AG09319 (cell line): ENCODE measurements around the gene SSTR1.

ENCODE experiments used
- DNase-seq: peaks from one replicate; pipeline ENCODE4 v3.0.0-alpha.2; 2010; ENCODE audit warnings: low read depth; ENCODE audit errors: extremely low read depth
- TF ChIP-seq, protein P1 (sequence below): IDR thresholded peaks from 2 replicates; pipeline ENCODE4 v1.5.1; 2011; ENCODE audit warnings: low read depth, mild to moderate bottlenecking, inconsistent platforms, low read length, moderate library complexity

SSTR1 gene

GRCh38 chr14:38197784-38198335, 9.8 kb upstream of the SSTR1 start:
- TF ChIP-seq, protein P1, sequence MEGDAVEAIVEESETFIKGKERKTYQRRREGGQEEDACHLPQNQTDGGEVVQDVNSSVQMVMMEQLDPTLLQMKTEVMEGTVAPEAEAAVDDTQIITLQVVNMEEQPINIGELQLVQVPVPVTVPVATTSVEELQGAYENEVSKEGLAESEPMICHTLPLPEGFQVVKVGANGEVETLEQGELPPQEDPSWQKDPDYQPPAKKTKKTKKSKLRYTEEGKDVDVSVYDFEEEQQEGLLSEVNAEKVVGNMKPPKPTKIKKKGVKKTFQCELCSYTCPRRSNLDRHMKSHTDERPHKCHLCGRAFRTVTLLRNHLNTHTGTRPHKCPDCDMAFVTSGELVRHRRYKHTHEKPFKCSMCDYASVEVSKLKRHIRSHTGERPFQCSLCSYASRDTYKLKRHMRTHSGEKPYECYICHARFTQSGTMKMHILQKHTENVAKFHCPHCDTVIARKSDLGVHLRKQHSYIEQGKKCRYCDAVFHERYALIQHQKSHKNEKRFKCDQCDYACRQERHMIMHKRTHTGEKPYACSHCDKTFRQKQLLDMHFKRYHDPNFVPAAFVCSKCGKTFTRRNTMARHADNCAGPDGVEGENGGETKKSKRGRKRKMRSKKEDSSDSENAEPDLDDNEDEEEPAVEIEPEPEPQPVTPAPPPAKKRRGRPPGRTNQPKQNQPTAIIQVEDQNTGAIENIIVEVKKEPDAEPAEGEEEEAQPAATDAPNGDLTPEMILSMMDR, result no peak
- DNase-seq, result no peak

DNA sequence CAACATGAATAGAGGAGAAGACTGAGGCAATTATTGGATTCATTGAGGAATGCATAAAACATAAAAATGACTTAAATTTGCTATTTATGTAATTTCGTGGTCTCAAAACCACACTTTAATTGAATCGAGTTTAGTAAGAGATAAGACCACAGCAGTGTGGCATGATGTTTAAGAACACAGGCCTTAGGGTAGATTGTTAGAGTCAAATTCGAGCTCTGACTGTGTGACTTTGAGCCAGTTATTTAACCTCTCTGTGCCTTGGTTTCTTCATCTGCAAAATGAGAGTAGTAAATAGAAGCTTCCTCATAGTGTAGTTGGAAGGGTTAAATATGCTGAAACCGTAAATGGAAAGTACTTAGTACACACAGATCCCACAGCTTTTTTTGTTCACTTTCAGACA, 9.3 kb upstream of the SSTR1 start:
- no peak for DNase-seq
- TF ChIP-seq, protein P1, result no peak

DNA sequence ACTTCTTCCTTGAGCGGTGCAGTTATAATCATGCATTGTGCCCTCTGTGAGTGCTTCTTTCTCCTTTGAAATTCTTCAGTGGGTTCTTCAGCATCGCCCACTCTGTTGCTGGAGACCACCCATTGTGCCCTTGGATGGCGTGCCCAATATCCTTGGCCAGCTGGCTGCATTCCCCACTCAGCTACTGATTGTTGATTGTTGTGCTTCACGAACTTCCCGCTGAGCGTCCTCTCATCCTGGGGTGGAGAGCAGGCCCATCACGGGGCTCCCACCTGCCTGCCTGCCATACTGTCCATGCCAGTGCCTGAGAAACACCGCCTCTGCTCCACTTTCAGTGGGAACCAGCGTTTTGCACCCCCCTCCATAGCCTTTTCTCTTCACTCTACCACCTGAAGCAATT, 8.6 kb upstream of the SSTR1 start:
- no peak for DNase-seq

DNA sequence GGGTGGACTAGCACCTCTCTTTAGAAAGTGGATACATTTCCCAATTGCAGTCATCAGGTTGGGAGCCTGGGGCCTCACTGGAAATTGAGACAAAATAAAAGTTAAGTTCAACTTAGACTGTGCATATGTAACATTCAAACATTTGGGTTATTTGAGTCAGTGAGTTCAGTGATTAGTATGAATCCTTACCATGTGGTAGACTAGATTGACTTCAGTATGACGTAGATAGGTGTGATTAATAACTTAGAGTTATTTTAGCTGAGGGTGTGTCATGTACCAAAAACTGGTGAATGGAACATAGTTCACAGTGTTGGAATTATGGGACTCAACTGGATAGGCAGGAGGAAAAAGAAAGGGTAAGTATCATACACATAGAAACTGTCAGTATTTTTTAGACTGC, 8.0 kb upstream of the SSTR1 start:
- TF ChIP-seq, protein P1, result no peak
- no peak for DNase-seq

More for the DNA sequence above, 8.6 kb upstream of the SSTR1 start:
- TF ChIP-seq, protein P1, result no peak

DNA sequence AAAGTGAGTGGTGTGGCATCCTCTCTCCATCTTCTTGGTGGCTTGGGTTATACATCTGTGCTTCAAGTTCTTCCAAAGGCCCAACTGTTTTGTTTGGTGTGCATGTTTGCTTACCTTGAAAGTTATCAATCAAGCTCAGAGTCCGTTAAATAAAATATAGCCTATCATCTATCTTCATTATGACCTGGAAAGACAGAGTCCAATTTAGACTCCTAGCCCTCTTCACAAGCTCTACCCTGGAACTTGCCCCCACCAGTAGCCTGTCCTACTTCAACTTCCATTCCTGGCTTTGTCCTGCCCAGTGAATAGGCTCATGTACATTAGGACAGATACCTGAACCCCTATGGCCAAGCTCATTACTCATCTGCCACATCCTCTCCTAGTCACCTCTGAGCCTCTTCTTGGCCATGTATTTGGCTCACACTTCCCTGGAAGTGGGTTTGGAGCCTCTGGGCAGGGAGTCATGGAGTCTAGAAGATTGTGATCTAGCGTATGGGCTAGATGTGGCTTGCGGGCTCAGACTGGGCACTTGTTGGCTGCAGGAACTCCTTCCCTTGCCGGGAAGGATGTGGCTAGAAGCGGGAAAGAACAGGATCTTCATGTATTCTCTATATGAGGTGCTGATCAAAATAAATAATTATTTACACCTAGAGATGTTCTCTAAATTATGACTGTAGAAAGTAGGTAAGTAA, 6.4 kb upstream of the SSTR1 start:
- TF ChIP-seq, protein P1, result no peak
- no peak for DNase-seq

DNA sequence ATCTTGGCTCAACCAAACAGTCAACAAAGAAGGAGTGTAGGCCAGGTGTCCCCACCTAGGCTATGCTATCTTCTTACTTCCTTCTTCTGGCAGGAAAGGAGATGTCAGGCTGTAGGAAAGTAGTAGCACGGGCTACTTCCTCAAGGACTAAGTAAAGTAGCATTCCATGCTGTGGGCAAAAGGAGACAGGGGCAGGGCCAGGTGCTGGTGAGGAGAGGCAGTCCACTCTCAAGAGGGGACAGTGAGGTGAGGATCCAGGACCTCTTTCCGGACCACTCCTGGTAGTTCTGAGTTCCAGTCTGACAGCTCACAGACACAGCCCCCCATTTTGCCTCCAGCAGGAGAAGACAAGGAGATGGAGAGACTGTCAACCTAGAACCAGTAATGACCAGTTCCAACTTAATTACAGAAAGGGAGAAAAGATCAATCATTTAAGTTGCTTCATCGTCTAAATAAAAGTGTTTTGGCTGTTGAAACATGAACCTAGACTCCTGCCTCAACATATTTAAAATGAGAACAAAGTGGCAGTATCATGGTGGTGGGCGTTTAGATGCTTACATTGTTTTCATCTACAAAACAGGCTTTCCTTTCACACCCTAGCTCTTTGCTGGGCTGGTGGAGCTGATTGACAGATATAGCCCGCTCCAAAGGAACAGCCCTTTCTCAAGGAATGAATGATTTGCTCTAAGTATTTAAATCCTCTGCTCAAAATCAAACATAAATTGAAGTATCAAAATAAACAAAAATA, 5.1 kb upstream of the SSTR1 start:
- TF ChIP-seq, protein P1, result no peak
- no peak for DNase-seq
